Activated CD8-positive, alpha-beta memory T cell treated with anti-CD3 and anti-CD28 coated beads for 4 hours (primary cell): ENCODE measurements around the gene EPHA6.
"Not testable (repeated sequence)": the region's sequence is repeated elsewhere in the genome, so short reads cannot be mapped to it uniquely, and the experiment has no call there.

Experiments used
- DNase-seq, 2 donors: peaks; one replicate each; pipeline ENCODE4 v3.0.0-alpha.2; 2020; ENCODE audit warnings: low read depth in 2 of 2

Gene EPHA6

DNA sequence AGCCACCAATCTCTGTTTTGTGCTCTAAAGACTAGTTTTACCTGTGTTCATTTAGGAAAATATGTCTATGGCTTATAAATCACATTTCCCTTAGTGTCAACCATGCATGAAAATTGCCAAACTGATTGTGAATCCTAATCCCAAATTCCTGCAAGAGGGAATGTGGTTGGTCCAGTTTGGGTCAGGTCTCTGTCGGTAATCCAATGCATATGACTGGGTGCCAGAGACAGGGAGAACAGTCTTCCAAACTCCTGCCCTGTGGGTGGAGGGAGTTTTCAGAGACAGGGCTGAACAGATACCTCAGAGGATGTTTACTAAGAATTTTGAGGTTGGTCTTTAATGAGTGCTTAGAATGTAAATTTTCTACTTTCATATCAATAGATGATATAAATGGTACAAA lies 649.6 kb downstream of the EPHA6 start:
- no peak for DNase-seq

DNA sequence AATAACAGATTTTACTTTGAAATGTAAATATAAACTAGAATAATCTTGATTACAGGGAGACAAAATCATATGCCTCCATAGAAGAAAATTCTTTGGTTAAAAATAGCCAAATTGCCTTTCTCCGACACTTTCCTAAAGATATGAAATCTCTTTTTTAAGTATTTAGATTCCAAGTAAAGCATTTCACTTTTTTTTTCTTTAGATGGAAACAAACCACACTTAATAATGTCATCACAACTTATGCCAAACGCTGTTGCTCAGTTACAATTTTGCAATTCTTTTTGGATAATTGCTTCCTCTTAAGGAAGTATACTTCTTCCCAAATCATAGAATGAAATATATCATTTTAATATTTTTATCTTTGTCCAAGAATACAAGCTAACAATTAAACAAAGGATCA lies 656.1 kb downstream of the EPHA6 start:
- DNase-seq = no peak

DNA sequence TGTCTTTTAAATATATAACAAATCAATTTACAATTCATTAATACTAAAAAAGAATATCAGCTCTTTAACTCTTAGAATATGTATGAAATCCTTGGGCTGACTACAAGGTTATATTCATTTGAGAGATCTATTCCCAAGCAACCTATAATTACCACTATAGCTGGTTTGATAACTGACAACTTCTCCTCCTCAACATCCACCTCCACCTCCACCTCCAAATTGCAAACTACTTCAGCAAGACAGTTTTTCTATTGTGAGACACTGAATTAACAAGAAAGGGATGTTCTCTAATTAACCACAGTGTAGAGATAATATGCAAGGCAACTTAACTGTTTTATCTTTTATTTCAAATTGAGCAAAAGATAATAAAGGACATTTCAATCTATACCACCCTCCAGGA lies 665.3 kb downstream of the EPHA6 start:
- no peak for DNase-seq

DNA sequence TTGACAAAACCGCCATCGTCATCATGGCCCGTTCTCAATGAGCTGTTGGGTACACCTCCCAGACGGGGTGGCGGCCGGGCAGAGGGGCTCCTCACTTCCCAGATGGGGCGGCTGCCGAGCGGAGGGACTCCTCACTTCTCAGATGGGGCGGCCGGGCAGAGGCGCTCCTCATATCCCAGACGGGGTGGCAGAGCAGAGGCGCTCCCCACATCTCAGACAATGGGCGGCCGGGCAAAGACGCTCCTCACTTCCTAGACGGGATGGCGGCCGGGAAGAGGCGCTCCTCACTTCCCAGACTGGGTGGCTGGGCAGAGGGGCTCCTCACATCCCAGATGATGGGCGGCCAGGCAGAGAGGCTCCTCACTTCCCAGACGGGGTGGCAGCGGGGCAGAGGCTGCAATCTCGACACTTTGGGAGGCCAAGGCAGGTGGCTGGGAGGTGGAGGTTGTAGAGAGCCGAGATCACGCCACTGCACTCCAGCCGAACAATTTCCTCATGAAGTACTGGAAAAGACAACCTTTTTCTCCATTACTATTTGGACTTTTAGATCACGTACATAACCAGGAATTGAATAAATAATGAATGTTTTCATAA lies 666.4 kb downstream of the EPHA6 start:
- DNase-seq = not testable (repeated sequence)

DNA sequence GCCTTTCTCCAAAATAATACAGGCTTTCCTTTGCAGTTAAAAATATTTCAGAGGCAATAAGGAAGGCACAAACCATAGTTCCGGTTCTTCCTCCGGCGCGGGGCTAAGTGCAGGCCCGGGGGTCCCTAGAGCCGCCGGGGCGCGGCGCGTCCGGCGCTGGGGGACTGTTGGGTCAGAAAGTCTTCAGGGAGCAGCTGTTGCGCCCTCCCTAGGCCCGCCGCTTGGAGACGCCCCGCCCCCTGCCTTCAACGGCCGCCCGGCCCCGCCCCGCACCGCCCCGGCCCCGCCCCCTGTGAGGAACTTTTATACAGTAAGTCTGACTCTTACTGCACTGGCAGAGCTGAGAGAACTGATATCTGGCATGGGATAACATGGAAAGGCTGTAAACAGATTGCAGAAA lies 667.0 kb downstream of the EPHA6 start:
- DNase-seq = no peak

DNA sequence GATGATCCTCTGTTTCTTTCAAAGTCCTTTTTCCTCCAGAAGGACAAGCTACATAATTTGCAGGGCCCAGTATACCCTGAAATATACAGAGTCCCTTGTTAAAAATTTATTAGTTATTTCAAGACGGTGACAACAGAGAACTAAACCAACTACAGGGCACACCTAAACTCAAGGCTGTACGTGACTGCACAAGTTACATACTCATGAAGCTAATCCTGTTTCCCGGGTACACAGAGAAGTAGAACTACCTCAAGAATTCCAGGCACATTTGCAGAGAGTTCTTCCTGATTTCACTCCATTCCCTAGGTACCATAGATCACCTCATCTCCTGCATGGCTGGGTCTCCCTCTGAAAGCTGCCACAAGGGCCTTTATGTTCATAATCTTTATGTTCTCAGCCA lies 670.8 kb downstream of the EPHA6 start:
- DNase-seq = no peak

DNA sequence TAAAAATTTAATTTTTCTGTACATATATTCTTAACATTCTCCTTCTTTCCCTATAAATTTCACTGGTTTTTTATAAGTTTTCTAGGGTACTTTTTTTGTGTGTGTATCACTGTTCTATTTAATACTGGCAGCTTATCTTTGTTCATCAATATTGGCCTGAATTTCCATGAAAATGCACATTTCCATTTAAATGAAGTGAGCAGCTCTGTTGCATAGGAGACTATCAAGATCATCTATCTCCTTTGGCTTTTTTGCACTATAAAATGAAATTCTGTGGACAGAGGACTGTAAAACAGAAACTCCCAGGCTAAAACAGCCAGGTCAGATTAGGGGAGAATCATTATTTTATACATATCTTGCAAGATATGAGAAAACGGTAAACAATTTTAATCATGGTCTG lies 673.2 kb downstream of the EPHA6 start:
- no peak for DNase-seq

DNA sequence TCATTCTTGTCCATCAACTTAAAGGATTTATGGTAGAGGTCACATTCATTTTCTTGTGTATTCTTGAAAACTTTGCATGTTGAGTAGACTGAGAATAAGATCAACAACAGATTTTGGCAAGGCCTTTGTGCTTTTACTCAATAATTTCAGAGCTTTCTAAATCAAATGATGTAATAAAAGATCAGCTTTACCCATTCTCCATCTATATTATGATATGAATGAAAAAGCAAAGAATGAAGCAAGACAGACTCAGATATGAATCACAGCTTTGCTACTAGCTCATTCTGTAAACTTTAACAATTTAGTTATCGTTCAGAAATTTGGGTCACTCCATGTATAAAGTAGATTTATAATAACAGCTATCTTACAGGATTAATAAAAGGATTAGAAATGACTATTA lies 674.3 kb downstream of the EPHA6 start:
- DNase-seq = no peak

DNA sequence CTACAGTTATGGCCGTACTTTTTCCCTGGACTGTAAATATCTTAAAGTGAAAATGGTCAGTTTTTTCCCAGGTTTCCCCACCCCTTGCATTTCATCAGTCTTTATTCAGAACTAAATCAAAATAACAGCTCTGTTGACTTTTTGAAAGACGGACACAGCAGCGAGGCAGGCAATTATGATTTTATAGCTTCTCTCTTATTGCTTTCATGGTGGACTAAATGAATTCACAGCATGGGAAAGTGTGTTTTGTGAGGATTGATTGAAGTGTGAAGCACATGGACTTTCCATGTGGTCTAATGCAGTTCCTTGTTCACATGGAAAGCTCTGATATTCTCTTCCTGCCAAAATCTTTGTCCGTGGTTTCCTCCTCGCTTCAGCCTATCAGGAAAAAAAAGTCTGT lies 681.5 kb downstream of the EPHA6 start:
- DNase-seq = no peak

DNA sequence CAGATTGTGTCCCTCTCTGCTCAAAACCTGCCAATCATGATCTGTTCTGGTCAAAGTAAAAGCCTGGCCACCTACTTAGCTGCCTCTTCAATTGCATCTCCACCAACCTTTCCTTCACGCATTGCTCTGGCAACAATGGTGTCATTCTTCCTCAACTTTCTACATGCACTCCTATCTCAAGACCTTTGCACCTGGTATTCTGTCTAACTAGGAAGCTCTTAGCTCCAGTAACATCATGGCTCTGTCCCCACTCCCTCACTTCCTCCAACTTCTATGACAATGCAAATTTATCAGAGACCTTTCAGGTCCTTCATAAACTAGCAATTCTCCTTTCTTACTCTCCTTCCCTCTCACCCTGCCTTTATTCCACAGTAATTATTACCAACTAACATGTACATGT lies 682.7 kb downstream of the EPHA6 start:
- no peak for DNase-seq

DNA sequence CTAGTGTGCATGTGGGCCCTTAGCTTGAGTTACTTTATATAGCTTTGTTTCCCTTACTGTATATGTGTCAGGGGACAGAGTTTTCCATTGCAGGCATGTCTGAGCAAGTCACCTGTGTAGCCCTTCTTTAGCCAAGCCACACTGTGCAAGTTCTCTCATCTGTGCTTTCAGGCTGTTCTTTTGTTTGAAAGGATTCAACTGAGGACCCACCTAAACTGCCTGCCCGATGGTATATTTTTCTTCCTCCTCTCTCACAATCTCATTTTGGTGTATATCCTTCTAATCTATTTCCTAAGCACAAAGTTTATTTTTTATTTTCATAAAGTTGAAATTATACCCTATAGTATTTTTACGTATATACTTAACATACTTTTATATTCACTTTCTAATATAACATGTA lies 690.1 kb downstream of the EPHA6 start:
- no peak for DNase-seq

DNA sequence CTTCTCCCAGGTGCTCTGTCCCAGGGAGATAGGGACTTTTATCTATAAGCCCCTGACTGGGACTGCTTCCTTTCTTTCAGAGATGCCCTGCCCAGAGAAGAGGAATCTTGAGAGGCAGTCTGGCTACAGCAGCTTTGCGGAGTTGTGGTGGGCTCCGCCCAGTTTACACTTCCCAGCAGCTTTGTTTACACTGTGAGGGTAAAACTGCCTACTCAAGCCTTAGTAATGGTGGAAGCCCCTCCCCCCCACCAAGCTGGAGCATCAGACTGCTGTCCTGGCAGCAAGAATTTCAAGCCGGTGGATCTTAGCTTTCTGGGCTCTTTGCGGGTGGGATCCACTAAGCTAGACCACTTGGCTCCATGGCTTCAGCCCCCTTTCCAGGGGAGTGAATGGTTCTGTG lies 696.4 kb downstream of the EPHA6 start:
- no peak for DNase-seq

DNA sequence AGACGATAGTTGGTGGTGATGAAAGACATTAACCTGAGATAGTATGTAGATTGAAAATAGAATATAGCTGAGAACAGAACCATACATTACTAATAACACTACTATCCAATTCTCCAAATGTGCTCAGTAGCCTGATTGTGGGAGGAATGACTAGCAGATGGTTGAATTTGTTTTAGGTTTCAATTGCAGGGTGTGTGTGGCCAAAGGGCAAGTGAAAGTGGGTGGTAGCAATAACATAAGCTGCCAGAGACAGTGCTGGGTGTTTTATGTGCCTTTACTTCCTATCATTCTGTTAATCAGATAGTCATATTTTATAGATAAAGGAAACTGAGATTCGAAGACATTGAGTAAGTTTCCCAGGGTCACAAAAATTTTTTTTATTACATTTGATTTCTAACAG lies 700.7 kb downstream of the EPHA6 start:
- DNase-seq = no peak

DNA sequence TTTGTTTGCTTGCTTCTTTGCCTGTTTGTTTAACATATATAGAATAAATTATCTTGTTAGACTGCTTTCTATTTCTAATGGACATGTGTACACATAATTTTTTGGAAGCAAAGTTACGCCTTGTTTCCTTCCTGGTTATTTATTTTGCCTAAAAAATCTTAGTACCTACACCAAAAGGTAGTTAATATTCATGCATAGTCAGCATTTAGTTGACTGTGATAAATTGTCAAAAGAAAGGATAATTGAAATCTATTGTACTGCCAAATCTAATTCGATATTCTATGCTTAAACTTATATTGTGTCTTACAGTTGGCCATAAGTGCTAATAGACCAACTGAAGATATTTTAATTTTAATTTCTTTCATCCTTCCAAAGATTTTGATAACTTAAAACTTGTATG lies 716.3 kb downstream of the EPHA6 start:
- DNase-seq = no peak

DNA sequence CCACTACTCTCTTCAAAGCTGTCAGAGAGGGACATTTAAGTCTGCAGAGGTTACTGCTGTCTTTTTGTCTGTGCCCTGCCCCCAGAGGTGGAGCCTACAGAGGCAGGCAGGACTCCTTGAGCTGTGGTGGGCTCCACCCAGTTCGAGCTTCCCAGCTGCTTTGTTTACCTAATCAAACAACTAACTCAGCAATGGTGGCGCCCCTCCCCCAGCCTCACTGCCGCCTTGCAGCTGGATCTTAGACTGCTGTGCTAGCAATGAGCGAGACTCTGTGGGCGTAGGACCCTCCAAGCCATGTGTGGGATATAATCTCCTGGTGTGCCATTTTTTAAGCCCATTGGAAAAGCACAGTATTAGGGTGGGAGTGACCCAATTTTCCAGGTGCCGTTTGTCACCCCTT lies 733.2 kb downstream of the EPHA6 start:
- not testable (repeated sequence) for DNase-seq

DNA sequence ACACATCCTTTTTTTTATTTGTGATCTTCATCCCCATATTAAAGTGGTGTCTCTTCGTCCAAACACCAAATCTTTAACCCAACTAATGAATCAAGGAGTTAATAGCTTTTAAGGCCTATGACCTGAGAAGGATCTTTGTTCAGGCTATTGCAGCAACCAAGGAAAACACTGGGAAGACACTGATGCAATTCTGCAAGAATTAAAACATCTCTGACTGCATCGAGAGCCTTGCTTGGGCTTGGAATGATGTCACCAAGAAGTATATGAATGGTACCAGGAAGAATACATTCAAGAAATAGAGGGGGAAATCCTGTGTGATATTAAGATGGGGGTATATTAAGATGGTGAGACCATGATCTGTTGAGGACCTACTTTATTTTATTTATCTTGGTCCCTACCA lies 736.0 kb downstream of the EPHA6 start:
- no peak for DNase-seq

DNA sequence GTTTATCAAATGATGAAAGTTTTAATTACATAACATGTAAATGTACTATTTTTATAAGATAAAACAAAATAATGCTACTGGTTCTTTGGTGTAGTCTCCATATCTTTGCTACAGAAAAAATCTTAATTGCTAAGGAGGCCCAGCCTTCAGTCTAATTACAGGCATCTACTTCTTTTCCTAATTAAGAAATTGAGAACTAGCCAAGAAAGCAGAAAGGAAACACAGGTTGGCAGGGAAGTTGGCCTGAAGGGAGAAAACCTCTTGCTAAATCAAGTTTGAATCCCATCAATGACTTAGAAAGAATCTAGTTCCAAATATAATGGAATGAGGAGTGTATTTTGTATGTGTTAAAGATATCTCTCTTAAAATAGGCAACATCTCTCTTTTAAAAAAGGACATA lies 737.8 kb downstream of the EPHA6 start:
- DNase-seq = no peak

DNA sequence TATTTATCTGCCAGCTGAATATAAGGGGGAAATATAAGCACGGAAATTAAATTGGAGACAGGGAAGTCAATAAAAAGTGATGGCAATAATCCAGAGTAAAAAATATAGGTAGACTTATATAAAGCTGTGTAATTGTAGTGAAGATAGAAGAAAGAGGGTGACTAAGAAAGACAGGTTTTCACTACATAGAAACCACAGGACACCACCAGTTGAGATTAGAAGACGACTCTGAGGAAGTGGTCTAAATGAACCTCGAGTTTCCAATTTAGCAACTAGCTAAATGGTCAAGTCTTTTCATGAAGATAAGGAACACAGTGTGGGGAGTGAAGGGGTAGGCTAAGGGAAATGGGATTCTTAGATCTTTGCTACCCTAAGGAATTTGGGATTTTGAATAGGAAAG lies 761.3 kb downstream of the EPHA6 start:
- no peak for DNase-seq

DNA sequence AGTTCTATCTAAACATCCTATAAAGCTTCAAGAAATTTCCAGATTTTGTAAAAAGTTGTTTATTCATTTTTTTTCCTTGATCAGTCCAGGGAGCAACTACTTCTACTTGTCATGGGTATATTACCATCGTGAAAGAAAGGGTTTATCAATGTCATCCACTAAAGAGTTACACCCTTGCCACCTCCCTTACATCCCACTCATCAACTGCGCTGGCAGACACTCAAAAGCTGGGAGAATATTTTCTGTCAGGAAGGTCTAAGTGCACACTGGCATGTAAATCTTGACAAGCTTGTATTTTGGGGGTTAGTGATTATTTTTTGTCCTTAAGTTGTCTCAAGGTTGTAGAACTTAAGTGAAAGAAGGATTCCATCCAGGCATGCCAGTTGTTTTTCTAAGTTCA lies 761.8 kb downstream of the EPHA6 start:
- DNase-seq = no peak

DNA sequence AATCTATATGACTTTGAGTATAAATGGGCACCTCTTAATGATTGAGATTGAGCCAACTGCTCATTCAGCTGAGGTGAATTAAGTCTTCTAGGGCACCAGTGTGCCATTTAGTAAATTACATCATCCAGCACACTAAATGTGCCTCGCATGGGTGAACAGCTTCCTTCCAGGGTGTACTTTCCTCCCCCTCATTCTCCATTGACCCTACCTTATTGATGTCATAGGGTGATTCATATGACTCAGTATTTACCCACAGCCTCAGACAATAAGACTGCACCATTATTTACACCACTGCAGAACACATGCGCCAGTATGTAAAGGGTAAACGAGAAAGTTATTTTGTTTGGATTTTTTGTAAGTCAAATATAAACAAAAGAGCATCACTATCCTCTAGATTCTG lies 765.0 kb downstream of the EPHA6 start:
- DNase-seq = no peak

DNA sequence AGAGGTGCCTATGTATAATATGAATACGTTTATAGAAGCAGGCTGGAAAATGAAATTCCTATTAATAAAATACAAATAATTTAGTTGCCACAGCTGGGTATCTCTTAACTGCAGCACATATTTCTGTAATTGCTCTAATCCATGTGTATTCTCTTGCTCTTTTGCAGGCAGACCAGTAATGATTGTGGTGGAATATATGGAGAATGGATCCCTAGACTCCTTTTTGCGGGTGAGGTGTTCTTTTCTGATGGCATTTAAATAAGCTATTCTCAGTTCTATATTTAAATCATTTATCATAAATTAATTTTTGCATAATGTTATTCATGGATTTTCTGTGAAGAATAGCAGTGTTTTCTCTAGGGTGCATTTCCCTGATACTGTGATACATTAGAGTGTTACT lies 796.2 kb downstream of the EPHA6 start:
- no peak for DNase-seq

DNA sequence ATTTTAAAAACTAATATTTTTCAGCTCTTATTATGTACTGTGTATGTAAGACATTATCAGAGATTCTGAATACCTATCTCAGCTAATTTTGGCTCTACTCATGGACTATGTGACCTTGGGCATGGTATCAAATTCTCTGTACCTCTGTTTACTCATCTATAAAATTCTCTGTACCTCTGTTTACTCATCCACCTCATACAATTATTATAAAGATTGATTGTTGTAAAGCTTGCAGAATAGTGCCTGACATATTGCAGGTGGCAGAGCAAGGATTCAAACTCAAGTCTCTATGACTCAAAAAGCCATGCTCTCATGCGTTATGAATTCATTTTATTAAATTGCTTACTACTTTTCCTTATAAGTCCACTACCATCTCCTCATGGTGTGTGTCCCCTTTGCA lies 798.2 kb downstream of the EPHA6 start:
- no peak for DNase-seq

DNA sequence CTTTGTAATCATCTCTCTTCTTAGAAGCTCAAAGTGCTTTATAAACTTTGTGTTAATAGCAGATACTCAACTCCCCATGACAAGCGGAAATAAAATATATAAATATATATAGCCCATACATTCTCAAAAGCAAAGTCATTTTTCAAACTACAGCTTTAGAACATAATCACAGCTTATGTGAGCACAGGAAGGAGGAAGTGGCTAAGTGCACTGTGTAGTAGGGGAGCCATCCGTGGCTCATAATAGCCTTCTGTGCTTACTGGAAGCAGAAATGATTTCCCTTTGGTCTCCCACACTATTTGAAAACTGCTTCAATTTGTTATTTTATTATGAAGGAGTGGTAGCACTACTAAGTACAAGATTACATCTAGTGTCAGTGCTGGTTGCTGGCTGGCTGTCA lies 798.7 kb downstream of the EPHA6 start:
- no peak for DNase-seq

DNA sequence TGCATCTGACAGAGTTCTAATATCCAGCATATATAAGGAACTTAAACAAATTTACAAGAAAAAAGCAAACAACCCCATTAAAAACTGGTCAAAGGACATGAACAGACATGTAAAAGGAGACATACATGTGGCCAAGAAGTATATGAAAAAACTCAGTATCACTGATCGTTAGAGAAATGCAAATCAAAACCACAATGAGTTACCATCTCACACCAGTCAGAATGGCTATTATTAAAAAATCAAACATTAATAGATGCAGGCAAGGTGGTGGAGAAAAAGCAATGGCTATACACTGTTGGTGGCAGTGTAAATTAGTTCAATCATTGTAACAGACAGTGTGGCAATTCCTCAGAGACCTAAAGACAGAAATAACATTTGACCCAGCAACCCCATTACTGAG lies 806.1 kb downstream of the EPHA6 start:
- DNase-seq = not testable (repeated sequence)

DNA sequence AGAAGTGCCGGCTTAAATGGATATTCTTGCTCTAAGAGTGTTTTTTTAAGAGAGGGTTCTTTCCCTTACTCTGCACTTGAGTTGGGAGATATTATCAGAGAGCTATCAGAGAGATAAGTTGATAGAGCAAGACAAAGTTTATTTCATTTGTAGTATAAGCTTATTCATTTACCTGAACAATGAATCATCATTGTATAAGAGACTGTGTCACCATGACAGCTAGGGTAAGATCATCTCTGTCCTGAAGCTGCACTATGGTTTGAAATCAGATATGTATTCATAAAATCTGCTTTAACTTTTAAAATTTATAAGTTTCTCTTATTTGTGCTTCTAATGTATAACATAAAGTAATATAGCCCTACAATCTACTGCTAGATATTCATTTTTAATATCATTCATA lies 822.1 kb downstream of the EPHA6 start:
- no peak for DNase-seq
